HepG2 (cell line): ENCODE measurements around the gene CSK. TPM values are rescaled to one million over a fixed set of nuclear protein-coding genes. Genes with fewer than 3 reads are reported as not detected.

ENCODE experiments used
- ETV6 ChIP-seq: sonication (generic); formaldehyde crosslinking; conservative IDR thresholded peaks from 2 replicates; pipeline ENCODE4 v1.4.0; 2020; ENCODE audit warnings: missing genetic modification reagents
- FOSL1 ChIP-seq: sonication (generic); formaldehyde crosslinking; IDR thresholded peaks from 2 replicates; pipeline ENCODE4 v1.9.0; 2021; ENCODE audit warnings: missing genetic modification reagents, borderline replicate concordance
- KAT8 ChIP-seq: IDR thresholded peaks from 2 replicates; pipeline ENCODE4 v1.6.1; 2016; ENCODE audit warnings: missing genetic modification reagents, missing compliant biosample characterization
- MAZ ChIP-seq, 2 experiments: sonication (generic) in 1 of 2; formaldehyde crosslinking in 1 of 2; IDR thresholded peaks; 2 replicates each; pipeline versions ENCODE4 v1.5.0 to v1.6.1; 2012 to 2020; ENCODE audit warnings: low read depth in 2 of 2, mild to moderate bottlenecking in 2 of 2, borderline replicate concordance in 1 of 2, improper control_type of control experiment in 1 of 2, low read length in 1 of 2, missing genetic modification reagents in 1 of 2, moderate library complexity in 1 of 2
- SIX1 ChIP-seq: sonication (generic); formaldehyde crosslinking; IDR thresholded peaks from 2 replicates; pipeline ENCODE4 v1.4.0; 2020; ENCODE audit warnings: missing genetic modification reagents, borderline replicate concordance
- SUZ12 ChIP-seq: fragments of 150-350 bp; IDR thresholded peaks from 2 replicates; pipeline ENCODE4 v1.6.1; 2014; ENCODE audit warnings: low read depth, low read length
- ZBTB7B ChIP-seq: sonication (generic); formaldehyde crosslinking; IDR thresholded peaks from 2 replicates; pipeline ENCODE4 v1.4.0; 2020; ENCODE audit warnings: missing genetic modification reagents
- ZNF280B ChIP-seq: sonication (generic); formaldehyde crosslinking; IDR thresholded peaks from 2 replicates; pipeline ENCODE4 v1.5.0; 2020; ENCODE audit warnings: missing genetic modification reagents, mild to moderate bottlenecking, borderline replicate concordance
- ZNF282 ChIP-seq: fragments of 450-650 bp; IDR thresholded peaks from 2 replicates; pipeline ENCODE4 v1.6.1; 2018; ENCODE audit not compliant: partially characterized antibody
- ZNF383 ChIP-seq: sonication (generic); formaldehyde crosslinking; IDR thresholded peaks from 2 replicates; pipeline ENCODE4 v1.4.0; 2020; ENCODE audit warnings: missing genetic modification reagents, mild to moderate bottlenecking, borderline replicate concordance
- ZNF513 ChIP-seq: sonication (generic); formaldehyde crosslinking; conservative IDR thresholded peaks from 2 replicates; pipeline ENCODE4 v1.5.0; 2020; ENCODE audit warnings: missing genetic modification reagents
- ZNF691 ChIP-seq: sonication (generic); formaldehyde crosslinking; IDR thresholded peaks from 2 replicates; pipeline ENCODE4 v1.4.0; 2020; ENCODE audit warnings: missing genetic modification reagents, low read depth, mild to moderate bottlenecking, borderline replicate concordance
- polyA plus RNA-seq, 8 experiments: library from polyadenylated mRNA; depleted of rRNA in 3 of 8; stranded (reverse) in 7 of 8; unstranded in 1 of 8; fragments of >200 nt; fragmentation: Illumina TruSeq in 4 of 8; extraction: Trizol in 4 of 8; gene quantifications; 2 replicates each; pipeline versions ENCODE4 v1.2.1 to v1.2.3, GENCODE V29; 2011 to 2016; ENCODE audit warnings: low read depth in 4 of 8, missing spikeins in 1 of 8, mixed read lengths in 1 of 8; ENCODE audit not compliant: insufficient read depth in 1 of 8
- total RNA-seq, 5 experiments: library from RNA; depleted of rRNA; stranded (reverse); fragments of >200 nt; fragmentation: Illumina TruSeq; extraction: Trizol; gene quantifications; 2 replicates each; pipeline ENCODE4 v1.2.3, GENCODE V29; 2016; ENCODE audit warnings: low read depth in 1 of 5

The CSK gene
- total and polyA plus RNA-seq, 2 of the 13 experiments (the other 11 are each of a cell fraction or from before 2014, with no cell fraction given): 12.5 to 21.3 TPM

- no peak for TF ChIP-seq ZNF280B (CRISPR knock-in tag)
- TF ChIP-seq ZBTB7B (CRISPR knock-in tag): no peak
- no peak for TF ChIP-seq KAT8 (CRISPR knock-in tag)
- TF ChIP-seq ZNF282: no peak
- TF ChIP-seq ZNF383 (CRISPR knock-in tag): 0 out of 2 replicates have a peak, but pooled peaks have one; percentile 34
- TF ChIP-seq SUZ12: no peak
- no peak for TF ChIP-seq MAZ (IDR thresholded peaks at IDR 0.05; ENCODE audit: borderline replicate concordance, low read depth, low read length)
- TF ChIP-seq MAZ (CRISPR knock-in tag; IDR thresholded peaks at IDR 0.05; ENCODE audit: low read depth): no peak
- TF ChIP-seq SIX1 (CRISPR knock-in tag): no peak
- TF ChIP-seq FOSL1: no peak
- no peak for TF ChIP-seq ZNF513 (CRISPR knock-in tag)
- peak; percentile 79; the same call in 1 of the 2 replicates for TF ChIP-seq ZNF691 (CRISPR knock-in tag)
- no peak for TF ChIP-seq ETV6 (CRISPR knock-in tag)
- TF ChIP-seq, all 625 proteins: peak for 28
These were observed 35.5 kb downstream of the CSK start (continued) for GRCh38 chr15:74817370-74817737.
